ENCODE results near the gene TNXB. TPM values are rescaled to one million over a fixed set of nuclear protein-coding genes. Genes with fewer than 3 reads are reported as not detected.

Gene TNXB
- total RNA-seq: 10 to 100 TPM; 14.5 to 26.1 (median 23.9) TPM
- polyA plus RNA-seq: 10 to 100 TPM in 1 of 3 donors, 1 to 10 TPM in 2; 7.0 to 13.6 (median 9.1) TPM
- long read RNA-seq, donor 1, partial matches to known transcripts: 6 of 7 reads
- long read RNA-seq, donor 1, other reads (novel, unspliced or antisense): 0 of 7 reads
- long read RNA-seq, donor 2, partial matches to known transcripts: 25 of 30 reads
- long read RNA-seq, donor 2, other reads (novel, unspliced or antisense): 5 of 30 reads

GRCh38 chr6:32109114-32109764, at the start of gene TNXB:
Gene TNXB, minus strand, starts transcription at chr6:32109338. Its CDS starts 11,140 bp downstream, at chr6:32098198.
- WGBS, 3 donors: 11 to 22% (median 13%) methylated on average over 9 to 12 of the region's 12 CpGs
- no peaks in the 10 kb centered on the region for H3K9me3 ChIP-seq
- peak within 1 kb of the TSS; percentile 67 for H3K27ac ChIP-seq
- DNase-seq (peak; percentile 56 to 80), ATAC-seq (peak in 3 of 4 donors; percentile 12 to 30 (median 17))
- no peaks in the 10 kb centered on the region for H3K36me3 ChIP-seq (ENCODE audit: insufficient read depth in 1 of 2, low read depth in 1 of 2)
- peak within 1 kb of the TSS; percentile 58 for H3K4me3 ChIP-seq
- TF ChIP-seq CTCF (IDR thresholded peaks at IDR 0.05): no peak
- peaks cover 7% of the 10 kb centered on the region for H3K4me1 ChIP-seq
- H3K27me3 ChIP-seq (ENCODE audit: insufficient read depth in 3 of 3, low read length in 2 of 3): peaks cover 0 to 20% (median 9%) of the 10 kb centered on the region in 3 donors
- intact Hi-C loops (cut with DNase I): no loop called here

GRCh38 chr6:32158052-32158451, 48.9 kb upstream of the TNXB start:
- Histone ChIP-seq H3K27ac (no peak overlapping the region), H3K4me3 (no peak overlapping the region), H3K27me3 (ENCODE audit: insufficient read depth in 3 of 3, low read length in 2 of 3) (no peaks in the 10 kb centered on the region), H3K9me3 (no peaks in the 10 kb centered on the region), H3K4me1 (peaks cover 5% of the 10 kb centered on the region), H3K36me3 (ENCODE audit: insufficient read depth in 1 of 2, low read depth in 1 of 2) (peaks cover 8 to 68% of the 10 kb centered on the region in 2 donors)
- ATAC-seq: no peak
- no peak for TF ChIP-seq CTCF (IDR thresholded peaks at IDR 0.05)
- DNase-seq: no peak
- intact Hi-C loops (cut with DNase I): no loop called here

- H3K4me1 ChIP-seq: peaks cover 9% of the 10 kb centered on the region
- DNase-seq (no peak), ATAC-seq (no peak)
- TF ChIP-seq CTCF (IDR thresholded peaks at IDR 0.05): no peak
- H3K27ac ChIP-seq: no peak overlapping the region
- no peak overlapping the region for H3K4me3 ChIP-seq
- H3K9me3 ChIP-seq: no peaks in the 10 kb centered on the region
- peaks cover 0 to 4% (median 0%) of the 10 kb centered on the region in 3 donors for H3K27me3 ChIP-seq (ENCODE audit: insufficient read depth in 3 of 3, low read length in 2 of 3)
- peaks cover 8 to 56% of the 10 kb centered on the region in 2 donors for H3K36me3 ChIP-seq (ENCODE audit: insufficient read depth in 1 of 2, low read depth in 1 of 2)
- WGBS, 3 donors: 89 to 97% (median 95%) methylated on average over 9 of the region's 9 CpGs
- intact Hi-C loops (cut with DNase I): no loop called here
Observed at GRCh38 chr6:32156891-32157290, 47.8 kb upstream of the TNXB start.

GRCh38 chr6:32154514-32155161, 45.5 kb upstream of the TNXB start:
- peaks cover 0 to 7% (median 6%) of the 10 kb centered on the region in 3 donors for H3K27me3 ChIP-seq (ENCODE audit: insufficient read depth in 3 of 3, low read length in 2 of 3)
- peak overlapping the region; percentile 74 for H3K27ac ChIP-seq
- DNase-seq (peak; percentile 60 to 83), ATAC-seq (peak; percentile 81 to 90 (median 89))
- 3 to 5% (median 5%) methylated on average over 24 to 34 of the region's 34 CpGs for WGBS, 3 donors
- H3K4me3 ChIP-seq: peak overlapping the region; percentile 76
- peaks cover 8 to 37% of the 10 kb centered on the region in 2 donors for H3K36me3 ChIP-seq (ENCODE audit: insufficient read depth in 1 of 2, low read depth in 1 of 2)
- peak; percentile 44 for TF ChIP-seq CTCF (IDR thresholded peaks at IDR 0.05)
- H3K4me1 ChIP-seq: peaks cover 9% of the 10 kb centered on the region
- intact Hi-C loops (cut with DNase I): loop anchor here (1.0 to 5.0 kb wide), 2 partner anchors 36 to 37 kb away; no protein-coding TSS in a partner anchor
- no peaks in the 10 kb centered on the region for H3K9me3 ChIP-seq
